CD4-positive, alpha-beta T cell treated with Interferon alpha-2 for 1 hour (primary cell): Measurements from ENCODE around the gene PCDH9.
"Not testable (repeated sequence)": the region's sequence is repeated elsewhere in the genome, so short reads cannot be mapped to it uniquely, and the experiment has no call there.

ENCODE experiments used
- DNase-seq, 2 donors: peaks; one replicate each; pipeline ENCODE4 v3.0.0-alpha.2; 2020 to 2022

Gene PCDH9

GRCh38 chr13:67122251-67122650, 107.9 kb downstream of the PCDH9 start:
- no peak for DNase-seq

GRCh38 chr13:67120872-67121531, 109.1 kb downstream of the PCDH9 start:
- DNase-seq: no peak

GRCh38 chr13:67119481-67119894, 110.6 kb downstream of the PCDH9 start:
- DNase-seq: no peak

GRCh38 chr13:67118277-67118676, 111.9 kb downstream of the PCDH9 start:
- no peak for DNase-seq

- DNase-seq: no peak
Observed at GRCh38 chr13:67117010-67117550, 113.1 kb downstream of the PCDH9 start.

GRCh38 chr13:67107979-67108378, 122.2 kb downstream of the PCDH9 start:
- DNase-seq: no peak

- DNase-seq: no peak
Observed at GRCh38 chr13:67106502-67107057, 123.6 kb downstream of the PCDH9 start.

GRCh38 chr13:67101730-67102467, 128.2 kb downstream of the PCDH9 start:
- no peak for DNase-seq

GRCh38 chr13:67100730-67101129, 129.4 kb downstream of the PCDH9 start:
- DNase-seq: no peak

- DNase-seq: no peak
Observed at GRCh38 chr13:67099494-67099893, 130.6 kb downstream of the PCDH9 start.

GRCh38 chr13:67097892-67098452, 132.2 kb downstream of the PCDH9 start:
- no peak for DNase-seq

- DNase-seq: not testable (repeated sequence)
Observed at GRCh38 chr13:67096893-67097292, 133.2 kb downstream of the PCDH9 start.

GRCh38 chr13:67096418-67096817, 133.7 kb downstream of the PCDH9 start:
- DNase-seq: no peak

GRCh38 chr13:67095621-67096020, 134.5 kb downstream of the PCDH9 start:
- DNase-seq: no peak

GRCh38 chr13:67094952-67095351, 135.2 kb downstream of the PCDH9 start:
- DNase-seq: no peak

- no peak for DNase-seq
Observed at GRCh38 chr13:67094078-67094477, 136.1 kb downstream of the PCDH9 start.

GRCh38 chr13:67091603-67092002, 138.5 kb downstream of the PCDH9 start:
- no peak for DNase-seq

- DNase-seq: no peak
Observed at GRCh38 chr13:67090856-67091255, 139.3 kb downstream of the PCDH9 start.

GRCh38 chr13:67087527-67087926, 142.6 kb downstream of the PCDH9 start:
- DNase-seq: no peak

GRCh38 chr13:67086260-67086659, 143.9 kb downstream of the PCDH9 start:
- DNase-seq: no peak

- no peak for DNase-seq
Observed at GRCh38 chr13:67084066-67084465, 146.1 kb downstream of the PCDH9 start.

GRCh38 chr13:67083519-67083918, 146.6 kb downstream of the PCDH9 start:
- DNase-seq: no peak

- no peak for DNase-seq
Observed at GRCh38 chr13:67080351-67080750, 149.8 kb downstream of the PCDH9 start.

- no peak for DNase-seq
Observed at GRCh38 chr13:67078062-67078461, 152.1 kb downstream of the PCDH9 start.
